ENCODE results near the gene RAD52.

Gene RAD52

GRCh38 chr12:974271-974862, 24.9 kb upstream of the RAD52 start:
- TF ChIP-seq SP1 (IDR thresholded peaks at IDR 0.05) (no peak), ELF4 (IDR thresholded peaks at IDR 0.05) (no peak), FOXM1 (IDR thresholded peaks at IDR 0.05; ENCODE audit: borderline replicate concordance) (no peak), SUZ12 (IDR thresholded peaks at IDR 0.05) (no peak), NFRKB (IDR thresholded peaks at IDR 0.05) (no peak), FOXA1 (IDR thresholded peaks at IDR 0.05) (no peak), LEF1 (IDR thresholded peaks at IDR 0.05; ENCODE audit: borderline replicate concordance) (no peak), L3MBTL2 (conservative IDR thresholded peaks at IDR 0.05) (no peak), ARNT (IDR thresholded peaks at IDR 0.05) (no peak), PKNOX1 (IDR thresholded peaks at IDR 0.05) (no peak), CTBP1 (IDR thresholded peaks at IDR 0.05; ENCODE audit: borderline replicate concordance) (no peak), ZNF384 (IDR thresholded peaks at IDR 0.05) (no peak), TARDBP (IDR thresholded peaks at IDR 0.05) (no peak), HDGF (IDR thresholded peaks at IDR 0.05; ENCODE audit: borderline replicate concordance) (no peak), FOXK2 (IDR thresholded peaks at IDR 0.05) (no peak), BHLHE40 (IDR thresholded peaks at IDR 0.05; ENCODE audit: borderline replicate concordance) (no peak)
- no peak for DNase-seq (ENCODE audit: extremely low spot score)
- ChIA-PET POLR2A (interaction anchor here (2.4 kb wide), 1 partner anchor 17 kb away, joined by 6 read pairs; the partner anchor contains the start of gene ERC1), CTCF (interaction anchor here (0.7 kb wide), 1 partner anchor 349 kb away, joined by 4 read pairs; no protein-coding TSS in a partner anchor)

GRCh38 chr12:971991-972390, 22.5 kb upstream of the RAD52 start:
- no peak for DNase-seq (ENCODE audit: extremely low spot score)
- TF ChIP-seq FOXA1 (IDR thresholded peaks at IDR 0.05): no peak
- no peak for TF ChIP-seq PKNOX1 (IDR thresholded peaks at IDR 0.05)
- TF ChIP-seq LEF1 (IDR thresholded peaks at IDR 0.05; ENCODE audit: borderline replicate concordance): no peak
- no peak for TF ChIP-seq ZNF384 (IDR thresholded peaks at IDR 0.05)
- TF ChIP-seq TARDBP (IDR thresholded peaks at IDR 0.05): no peak
- TF ChIP-seq L3MBTL2 (conservative IDR thresholded peaks at IDR 0.05): no peak
- TF ChIP-seq BHLHE40 (IDR thresholded peaks at IDR 0.05; ENCODE audit: borderline replicate concordance): no peak
- no peak for TF ChIP-seq ARNT (IDR thresholded peaks at IDR 0.05)
- no peak for TF ChIP-seq FOXM1 (IDR thresholded peaks at IDR 0.05; ENCODE audit: borderline replicate concordance)
- no peak for TF ChIP-seq SUZ12 (IDR thresholded peaks at IDR 0.05)
- TF ChIP-seq NFRKB (IDR thresholded peaks at IDR 0.05): no peak
- no peak for TF ChIP-seq CTBP1 (IDR thresholded peaks at IDR 0.05; ENCODE audit: borderline replicate concordance)
- no peak for TF ChIP-seq ELF4 (IDR thresholded peaks at IDR 0.05)
- no peak for TF ChIP-seq FOXK2 (IDR thresholded peaks at IDR 0.05)
- TF ChIP-seq HDGF (IDR thresholded peaks at IDR 0.05; ENCODE audit: borderline replicate concordance): no peak
- TF ChIP-seq SP1 (IDR thresholded peaks at IDR 0.05): no peak
- CTCF ChIA-PET: no interaction called here
- POLR2A ChIA-PET: no interaction called here

GRCh38 chr12:969821-970220, 20.3 kb upstream of the RAD52 start:
- CTCF ChIA-PET: interaction anchor here (1.0 to 1.4 kb wide), 2 partner anchors 9 to 20 kb away, joined by 3 to 4 read pairs; partner anchors contain the start of gene RAD52
- no peak for TF ChIP-seq CTBP1 (IDR thresholded peaks at IDR 0.05; ENCODE audit: borderline replicate concordance)
- TF ChIP-seq HDGF (IDR thresholded peaks at IDR 0.05; ENCODE audit: borderline replicate concordance): no peak
- no peak for TF ChIP-seq TARDBP (IDR thresholded peaks at IDR 0.05)
- TF ChIP-seq ELF4 (IDR thresholded peaks at IDR 0.05): no peak
- no peak for TF ChIP-seq L3MBTL2 (conservative IDR thresholded peaks at IDR 0.05)
- no peak for TF ChIP-seq ZNF384 (IDR thresholded peaks at IDR 0.05)
- no peak for TF ChIP-seq SUZ12 (IDR thresholded peaks at IDR 0.05)
- no peak for TF ChIP-seq ARNT (IDR thresholded peaks at IDR 0.05)
- no peak for TF ChIP-seq LEF1 (IDR thresholded peaks at IDR 0.05; ENCODE audit: borderline replicate concordance)
- TF ChIP-seq FOXA1 (IDR thresholded peaks at IDR 0.05): no peak
- no peak for TF ChIP-seq FOXM1 (IDR thresholded peaks at IDR 0.05; ENCODE audit: borderline replicate concordance)
- TF ChIP-seq BHLHE40 (IDR thresholded peaks at IDR 0.05; ENCODE audit: borderline replicate concordance): no peak
- TF ChIP-seq PKNOX1 (IDR thresholded peaks at IDR 0.05): no peak
- TF ChIP-seq FOXK2 (IDR thresholded peaks at IDR 0.05): no peak
- TF ChIP-seq SP1 (IDR thresholded peaks at IDR 0.05): no peak
- TF ChIP-seq NFRKB (IDR thresholded peaks at IDR 0.05): no peak
- no peak for DNase-seq (ENCODE audit: extremely low spot score)
- POLR2A ChIA-PET: interaction anchor here (1.4 kb wide), 1 partner anchor 20 kb away, joined by 5 read pairs; the partner anchor contains the start of gene RAD52

GRCh38 chr12:968545-968944, 19.1 kb upstream of the RAD52 start:
- ChIA-PET POLR2A (interaction anchor here (1.3 kb wide), 1 partner anchor 19 kb away, joined by 5 read pairs; the partner anchor contains the start of gene RAD52), CTCF (interaction anchor here (1.7 to 1.8 kb wide), 2 partner anchors 19 to 22 kb away, joined by 4 to 6 read pairs; partner anchors contain the start of gene RAD52)
- TF ChIP-seq HDGF (IDR thresholded peaks at IDR 0.05; ENCODE audit: borderline replicate concordance) (no peak), ELF4 (IDR thresholded peaks at IDR 0.05) (no peak), TARDBP (IDR thresholded peaks at IDR 0.05) (no peak), ZNF384 (IDR thresholded peaks at IDR 0.05) (no peak), PKNOX1 (IDR thresholded peaks at IDR 0.05) (no peak), FOXA1 (IDR thresholded peaks at IDR 0.05) (no peak), SUZ12 (IDR thresholded peaks at IDR 0.05) (no peak), ARNT (IDR thresholded peaks at IDR 0.05) (no peak)
- no peak for DNase-seq (ENCODE audit: extremely low spot score)

GRCh38 chr12:967641-968040, 18.1 kb upstream of the RAD52 start:
- DNase-seq (ENCODE audit: extremely low spot score): no peak
- POLR2A ChIA-PET: interaction anchor here (1.3 kb wide), 1 partner anchor 18 kb away, joined by 5 read pairs; the partner anchor contains the start of gene RAD52
- CTCF ChIA-PET: interaction anchor here (1.7 to 1.8 kb wide), 2 partner anchors 18 to 21 kb away, joined by 4 to 6 read pairs; partner anchors contain the start of gene RAD52
- TF ChIP-seq NFRKB (IDR thresholded peaks at IDR 0.05): no peak
- TF ChIP-seq TARDBP (IDR thresholded peaks at IDR 0.05): no peak
- TF ChIP-seq BHLHE40 (IDR thresholded peaks at IDR 0.05; ENCODE audit: borderline replicate concordance): no peak
- TF ChIP-seq CTBP1 (IDR thresholded peaks at IDR 0.05; ENCODE audit: borderline replicate concordance): no peak
- no peak for TF ChIP-seq ELF4 (IDR thresholded peaks at IDR 0.05)
- no peak for TF ChIP-seq FOXM1 (IDR thresholded peaks at IDR 0.05; ENCODE audit: borderline replicate concordance)
- no peak for TF ChIP-seq FOXK2 (IDR thresholded peaks at IDR 0.05)
- no peak for TF ChIP-seq SP1 (IDR thresholded peaks at IDR 0.05)

Measured in HEK293T (cell line).